IPS-15b (cell line): Measurements from ENCODE around the gene OTOL1.
"Not testable (repeated sequence)": the region's sequence is repeated elsewhere in the genome, so short reads cannot be mapped to it uniquely, and the experiment has no call there.

ENCODE experiments used
- H3K27me3 ChIP-seq: one replicate; pipeline ENCODE4 v1.6.1; 2013; ENCODE audit warnings: low read length; ENCODE audit not compliant: control insufficient read depth, insufficient read depth
- H3K36me3 ChIP-seq: one replicate; pipeline ENCODE4 v1.6.1; 2013; ENCODE audit warnings: low read length; ENCODE audit not compliant: control insufficient read depth, insufficient read depth
- H3K4me1 ChIP-seq: one replicate; pipeline ENCODE4 v1.6.1; 2013; ENCODE audit warnings: mild to moderate bottlenecking, low read length; ENCODE audit not compliant: control insufficient read depth, insufficient read depth
- H3K4me3 ChIP-seq: one replicate; pipeline ENCODE4 v1.5.1; 2013; ENCODE audit warnings: low read depth, low read length
- H3K9ac ChIP-seq: one replicate; pipeline ENCODE4 v1.6.1; 2013; ENCODE audit warnings: low read depth, mild to moderate bottlenecking, low read length
- H3K9me3 ChIP-seq: one replicate; pipeline ENCODE4 v1.6.1; 2013; ENCODE audit warnings: mild to moderate bottlenecking, low read length; ENCODE audit not compliant: control insufficient read depth, insufficient read depth

OTOL1 gene

DNA sequence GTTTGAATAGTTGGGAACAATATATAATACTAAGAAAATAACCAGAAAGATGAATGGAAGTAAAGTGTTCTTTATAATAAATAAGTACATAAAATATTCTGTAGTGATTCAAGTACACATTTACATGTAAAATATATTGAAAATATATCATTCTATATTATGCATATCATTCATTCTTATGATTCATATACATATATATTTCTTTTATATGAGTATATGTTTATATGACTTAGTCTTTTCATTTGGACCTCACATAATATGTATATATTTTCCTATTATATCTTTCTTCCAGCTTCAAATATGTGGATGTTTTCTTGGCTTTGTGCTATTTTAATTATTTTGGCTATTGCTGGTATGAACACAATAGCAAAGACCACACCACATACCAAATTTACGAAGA lies at the start of gene OTOL1:
TSS of gene OTOL1 (plus strand) at position 301 of the 400 bp plus-strand sequence. CDS start at position 301, 0 bp downstream.
- Histone ChIP-seq H3K9me3 (no peaks in the 10 kb centered on the region), H3K27me3 (no peaks in the 10 kb centered on the region), H3K9ac (no peak within 1 kb of the TSS), H3K4me1 (no peaks in the 10 kb centered on the region), H3K4me3 (no peak within 1 kb of the TSS), H3K36me3 (no peaks in the 10 kb centered on the region)

DNA sequence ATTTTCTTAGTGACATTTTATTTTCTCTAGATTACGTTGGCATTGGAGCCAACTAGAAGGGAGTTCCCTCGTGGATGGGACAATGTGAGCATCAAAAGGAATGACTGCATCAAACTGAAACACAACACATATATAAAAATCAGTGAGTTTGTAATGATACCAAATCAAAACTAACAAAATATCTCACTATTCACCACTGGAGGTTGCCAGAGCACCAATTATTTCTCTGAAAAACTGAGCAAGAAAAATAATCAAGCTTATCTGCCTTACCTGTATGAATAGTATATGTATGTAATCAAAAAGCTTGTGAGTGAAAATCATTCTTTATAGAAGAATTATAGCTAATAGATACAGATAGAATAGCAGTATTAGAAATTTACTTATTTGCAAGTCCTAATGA lies 46.8 kb upstream of the OTOL1 start:
- H3K9me3 ChIP-seq, result no peaks in the 10 kb centered on the region
- H3K4me1 ChIP-seq, result no peaks in the 10 kb centered on the region
- no peak overlapping the region for H3K4me3 ChIP-seq
- H3K27me3 ChIP-seq, result no peaks in the 10 kb centered on the region
- H3K9ac ChIP-seq, result no peak overlapping the region
- H3K36me3 ChIP-seq, result no peaks in the 10 kb centered on the region

DNA sequence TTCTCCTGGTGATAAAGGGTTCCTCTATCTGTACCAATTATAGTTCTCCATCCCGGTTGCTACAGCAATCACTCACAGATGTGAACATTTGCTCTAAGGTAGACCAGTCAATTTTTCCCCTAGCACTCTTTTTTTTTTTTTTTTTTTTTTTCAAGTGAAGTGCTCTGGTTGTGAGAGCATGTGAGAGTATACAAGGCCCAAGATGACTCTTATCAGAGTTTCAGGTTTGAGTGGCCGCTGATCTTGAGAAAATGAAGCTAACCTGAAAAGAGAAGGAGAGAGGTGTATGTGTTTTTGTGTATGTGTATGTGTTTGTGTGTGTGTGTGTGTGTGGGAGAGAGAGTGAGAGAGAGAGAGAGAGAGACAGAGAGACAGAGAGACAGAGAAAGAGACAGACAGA lies 44.4 kb upstream of the OTOL1 start:
- no peaks in the 10 kb centered on the region for H3K36me3 ChIP-seq
- no peak overlapping the region for H3K9ac ChIP-seq
- H3K9me3 ChIP-seq, result no peaks in the 10 kb centered on the region
- H3K4me1 ChIP-seq, result no peaks in the 10 kb centered on the region
- H3K4me3 ChIP-seq, result no peak overlapping the region
- no peaks in the 10 kb centered on the region for H3K27me3 ChIP-seq

DNA sequence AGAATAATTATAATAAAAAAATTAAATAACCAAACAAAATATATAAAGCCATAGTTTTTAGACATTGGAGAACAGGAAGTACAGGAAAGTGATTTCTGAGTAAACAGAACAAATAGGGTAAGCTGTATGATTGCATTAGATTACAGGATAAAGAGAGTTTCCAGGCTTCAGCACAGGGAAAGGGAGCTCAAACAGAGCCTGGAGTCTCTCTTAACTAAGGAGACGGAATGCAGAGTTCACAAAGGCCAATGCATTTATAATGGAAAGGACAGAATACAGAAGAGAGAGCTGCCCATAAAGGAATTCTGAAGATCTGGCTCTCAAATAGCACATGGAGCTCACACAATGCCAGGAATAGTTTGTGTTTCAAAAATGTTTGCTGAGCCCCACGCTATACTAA lies 42.0 kb upstream of the OTOL1 start:
- Histone ChIP-seq H3K9ac (no peak overlapping the region), H3K9me3 (no peaks in the 10 kb centered on the region), H3K27me3 (no peaks in the 10 kb centered on the region), H3K4me1 (no peaks in the 10 kb centered on the region), H3K36me3 (no peaks in the 10 kb centered on the region), H3K4me3 (no peak overlapping the region)

DNA sequence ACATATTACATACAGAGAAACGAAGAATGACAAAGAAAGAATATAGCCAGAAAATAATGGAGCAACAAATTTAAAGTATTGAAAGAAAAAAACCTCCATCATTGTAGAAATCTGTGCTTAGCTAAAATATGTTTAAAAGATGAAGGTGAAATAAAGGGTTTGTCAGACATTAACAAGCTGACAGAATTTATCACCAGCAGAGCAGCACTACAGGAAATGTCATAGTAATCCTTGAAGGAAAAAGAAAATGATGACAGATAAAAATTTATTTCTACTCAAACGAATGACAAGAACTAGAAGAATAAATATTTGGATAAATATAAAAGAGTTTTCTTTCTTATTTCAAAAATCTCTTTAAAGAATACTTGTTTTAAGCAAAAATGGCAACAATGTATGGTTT lies 40.6 kb upstream of the OTOL1 start:
- no peaks in the 10 kb centered on the region for H3K36me3 ChIP-seq
- no peaks in the 10 kb centered on the region for H3K9me3 ChIP-seq
- H3K27me3 ChIP-seq, result no peaks in the 10 kb centered on the region
- no peaks in the 10 kb centered on the region for H3K4me1 ChIP-seq
- H3K4me3 ChIP-seq, result no peak overlapping the region
- H3K9ac ChIP-seq, result no peak overlapping the region

DNA sequence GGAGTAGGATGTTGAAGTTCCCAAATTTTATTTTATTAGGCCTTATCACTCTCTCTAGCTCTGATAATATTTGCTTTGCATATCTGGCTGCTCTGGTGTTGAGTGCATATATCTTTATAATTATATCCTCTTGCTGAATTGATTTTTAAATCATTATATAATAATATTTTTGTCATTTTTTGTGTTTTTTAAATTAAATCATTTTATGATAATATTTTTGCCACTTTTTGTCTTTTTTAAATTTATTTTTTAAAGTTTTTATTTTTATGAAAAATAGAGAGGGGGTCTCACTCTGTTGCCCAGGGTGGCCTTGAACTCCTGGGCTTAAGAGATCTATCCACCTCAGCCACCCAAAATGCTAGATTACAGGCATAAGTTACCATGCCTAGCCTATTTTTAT lies 34.5 kb upstream of the OTOL1 start:
- no peaks in the 10 kb centered on the region for H3K4me1 ChIP-seq
- H3K36me3 ChIP-seq, result no peaks in the 10 kb centered on the region
- no peaks in the 10 kb centered on the region for H3K9me3 ChIP-seq
- no peaks in the 10 kb centered on the region for H3K27me3 ChIP-seq
- no peak overlapping the region for H3K9ac ChIP-seq
- H3K4me3 ChIP-seq, result no peak overlapping the region

DNA sequence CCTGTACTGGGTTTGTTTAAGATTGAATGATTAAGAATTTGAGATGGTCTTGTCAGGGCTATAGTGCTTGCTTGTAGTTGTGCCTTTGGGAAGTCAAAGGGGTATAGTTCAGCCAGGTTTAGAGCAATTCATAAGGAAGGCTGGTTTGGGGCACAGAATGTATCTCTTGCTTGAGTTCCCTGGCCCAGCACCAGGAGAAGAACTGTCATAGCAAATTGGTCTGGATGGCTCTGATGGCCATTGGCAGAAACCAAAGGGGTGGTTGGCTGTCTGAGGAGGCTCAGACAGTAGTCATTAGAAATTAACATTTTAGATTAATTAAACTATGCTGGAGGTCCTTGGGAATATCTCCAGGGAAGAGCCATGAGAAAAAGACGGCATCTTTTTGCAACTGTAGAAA lies 25.4 kb upstream of the OTOL1 start:
- H3K4me3 ChIP-seq, result no peak overlapping the region
- H3K9me3 ChIP-seq, result no peaks in the 10 kb centered on the region
- H3K27me3 ChIP-seq, result no peaks in the 10 kb centered on the region
- H3K36me3 ChIP-seq, result no peaks in the 10 kb centered on the region
- H3K9ac ChIP-seq, result no peak overlapping the region
- no peaks in the 10 kb centered on the region for H3K4me1 ChIP-seq

DNA sequence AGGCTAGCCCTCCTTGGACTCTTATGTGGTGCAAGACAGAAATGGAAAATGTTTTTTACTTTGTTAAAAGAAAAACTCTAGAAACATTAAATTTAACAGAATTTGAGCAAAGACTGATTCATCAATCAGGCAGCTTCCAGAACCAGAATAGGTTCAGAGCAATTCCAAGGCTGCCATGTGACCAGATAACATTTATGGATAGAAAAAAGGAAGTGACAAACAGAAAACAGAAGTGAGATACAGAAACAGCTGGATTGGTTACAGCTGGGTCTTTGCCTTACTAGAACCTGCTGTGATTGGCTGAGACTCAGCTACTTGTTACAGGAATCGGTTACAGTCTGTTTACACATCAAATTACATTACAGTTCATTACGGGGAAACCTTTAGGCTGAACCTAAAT lies 22.5 kb upstream of the OTOL1 start:
- Histone ChIP-seq H3K27me3 (no peaks in the 10 kb centered on the region), H3K4me1 (no peaks in the 10 kb centered on the region), H3K9ac (no peak overlapping the region), H3K4me3 (no peak overlapping the region), H3K36me3 (no peaks in the 10 kb centered on the region), H3K9me3 (no peaks in the 10 kb centered on the region)

DNA sequence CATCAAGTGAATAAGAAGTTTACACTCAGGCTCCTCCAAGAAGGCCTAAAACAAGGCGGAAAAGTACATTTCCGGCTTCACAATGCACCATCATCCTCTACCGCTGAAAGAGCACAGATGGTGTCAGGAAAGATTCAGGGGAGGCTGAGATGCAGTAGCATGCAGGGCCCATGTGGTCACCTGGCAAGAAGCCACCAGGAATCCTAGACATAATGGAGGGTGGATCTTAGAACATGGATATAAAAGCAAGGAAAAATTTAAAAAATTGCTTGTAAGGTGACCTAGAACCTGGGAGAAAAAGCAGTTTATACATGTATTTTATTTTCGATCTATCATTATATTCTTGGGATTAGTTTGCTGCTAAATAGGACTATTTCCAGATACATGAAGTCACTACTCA lies 21.9 kb upstream of the OTOL1 start:
- H3K4me3 ChIP-seq, result no peak overlapping the region
- no peaks in the 10 kb centered on the region for H3K4me1 ChIP-seq
- H3K27me3 ChIP-seq, result no peaks in the 10 kb centered on the region
- H3K9ac ChIP-seq, result no peak overlapping the region
- no peaks in the 10 kb centered on the region for H3K9me3 ChIP-seq
- no peaks in the 10 kb centered on the region for H3K36me3 ChIP-seq

DNA sequence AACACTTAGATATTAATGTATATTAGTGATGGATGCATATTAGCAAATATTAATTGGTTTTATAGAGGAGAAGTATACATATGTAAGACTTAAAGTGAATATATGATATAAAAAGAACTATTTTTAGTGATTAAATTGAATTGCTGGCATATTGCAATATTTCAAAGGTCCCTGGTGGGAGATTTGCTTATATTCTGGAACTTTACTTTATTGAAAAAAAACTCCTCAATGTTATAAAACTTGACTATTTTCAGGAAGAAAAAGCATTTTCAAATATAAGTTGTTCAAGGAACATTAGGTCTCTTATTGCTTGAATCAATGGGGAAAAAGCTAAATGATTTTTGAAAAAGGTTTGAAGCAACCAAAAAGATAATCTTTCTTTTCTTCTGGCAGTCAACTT lies 21.4 kb upstream of the OTOL1 start:
- no peak overlapping the region for H3K4me3 ChIP-seq
- H3K4me1 ChIP-seq, result no peaks in the 10 kb centered on the region
- H3K9ac ChIP-seq, result no peak overlapping the region
- no peaks in the 10 kb centered on the region for H3K36me3 ChIP-seq
- no peaks in the 10 kb centered on the region for H3K9me3 ChIP-seq
- no peaks in the 10 kb centered on the region for H3K27me3 ChIP-seq

DNA sequence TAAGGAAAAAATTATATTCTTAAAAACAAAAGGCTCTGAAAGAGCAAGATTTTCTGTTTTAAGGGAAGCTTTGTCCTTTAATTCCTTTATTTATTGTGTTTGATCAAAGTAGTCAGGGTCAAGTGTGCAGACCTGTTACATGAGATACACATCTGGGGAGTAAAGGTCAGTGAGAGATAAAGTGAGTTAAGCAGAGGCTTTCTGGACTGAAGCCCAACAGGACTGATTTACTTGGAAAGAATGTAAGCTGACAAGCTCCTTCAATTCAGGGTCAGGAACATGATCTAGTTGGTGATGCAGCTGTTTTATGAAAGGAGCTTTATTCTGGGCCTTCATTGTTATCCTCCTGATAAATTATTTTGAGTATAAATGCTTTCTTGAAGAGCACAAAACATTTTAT lies 20.7 kb upstream of the OTOL1 start:
- no peaks in the 10 kb centered on the region for H3K27me3 ChIP-seq
- H3K36me3 ChIP-seq, result no peaks in the 10 kb centered on the region
- no peaks in the 10 kb centered on the region for H3K4me1 ChIP-seq
- H3K4me3 ChIP-seq, result no peak overlapping the region
- no peaks in the 10 kb centered on the region for H3K9me3 ChIP-seq
- no peak overlapping the region for H3K9ac ChIP-seq

DNA sequence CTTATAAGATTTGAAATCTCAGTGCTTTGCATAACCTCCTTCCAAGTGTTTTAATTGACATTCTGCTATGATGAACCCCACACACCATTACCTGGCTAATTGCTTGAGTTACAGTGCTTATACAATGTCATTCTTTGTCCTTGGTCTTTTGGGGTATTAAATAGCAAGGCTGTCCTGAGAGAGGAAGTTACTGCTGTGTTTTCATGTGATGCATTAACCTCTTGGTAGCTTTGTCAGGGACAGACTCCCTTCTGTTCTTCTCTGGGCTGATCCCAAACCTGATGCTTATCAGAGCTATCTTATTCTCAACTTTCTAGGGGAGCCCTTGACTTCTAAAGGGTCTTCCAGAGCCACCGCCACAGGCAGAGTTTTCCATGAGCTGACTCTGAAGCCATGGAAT lies 12.4 kb upstream of the OTOL1 start:
- no peaks in the 10 kb centered on the region for H3K9me3 ChIP-seq
- no peak overlapping the region for H3K4me3 ChIP-seq
- no peaks in the 10 kb centered on the region for H3K4me1 ChIP-seq
- H3K9ac ChIP-seq, result no peak overlapping the region
- H3K27me3 ChIP-seq, result no peaks in the 10 kb centered on the region
- H3K36me3 ChIP-seq, result no peaks in the 10 kb centered on the region

DNA sequence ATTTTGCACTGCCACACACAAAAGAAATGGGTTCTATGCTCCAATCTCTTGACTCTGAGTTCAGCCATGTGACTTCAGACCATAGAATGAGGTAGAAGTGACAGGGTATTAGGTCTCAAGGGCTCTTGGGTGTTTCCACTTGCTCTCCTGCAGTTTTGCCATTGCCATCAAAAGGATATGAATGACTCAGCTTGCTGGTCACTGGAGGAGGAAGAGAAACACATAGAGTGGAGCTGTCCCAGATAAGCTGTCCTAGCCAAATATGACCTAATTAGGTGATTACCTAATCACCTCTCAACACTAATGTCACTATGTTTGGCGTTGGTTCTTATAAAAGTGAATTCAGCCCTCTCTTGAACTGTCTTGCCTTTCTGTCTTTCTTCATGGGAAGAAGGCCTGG lies 8.3 kb upstream of the OTOL1 start:
- H3K9me3 ChIP-seq, H3K27me3 ChIP-seq, H3K36me3 ChIP-seq, H3K9ac ChIP-seq, H3K4me3 ChIP-seq, H3K4me1 ChIP-seq: not testable (repeated sequence)
